Glomerular endothelial cell (primary cell): ENCODE measurements around the gene ARAP2. TPM values are rescaled to one million over a fixed set of nuclear protein-coding genes. Genes with fewer than 3 reads are reported as not detected.

Experiments used
- DNase-seq: peaks from one replicate; pipeline ENCODE4 v3.0.0-alpha.2; 2011; ENCODE audit warnings: low read depth, low spot score; ENCODE audit errors: extremely low read depth
- total RNA-seq: library from RNA; depleted of rRNA; stranded (reverse); fragments of >200 nt; gene quantifications from 2 replicates; pipeline ENCODE4 v1.2.3, GENCODE V29; 2015

Gene ARAP2
- total RNA-seq, 1 donor from 2014 or later = 1.4 TPM

DNA sequence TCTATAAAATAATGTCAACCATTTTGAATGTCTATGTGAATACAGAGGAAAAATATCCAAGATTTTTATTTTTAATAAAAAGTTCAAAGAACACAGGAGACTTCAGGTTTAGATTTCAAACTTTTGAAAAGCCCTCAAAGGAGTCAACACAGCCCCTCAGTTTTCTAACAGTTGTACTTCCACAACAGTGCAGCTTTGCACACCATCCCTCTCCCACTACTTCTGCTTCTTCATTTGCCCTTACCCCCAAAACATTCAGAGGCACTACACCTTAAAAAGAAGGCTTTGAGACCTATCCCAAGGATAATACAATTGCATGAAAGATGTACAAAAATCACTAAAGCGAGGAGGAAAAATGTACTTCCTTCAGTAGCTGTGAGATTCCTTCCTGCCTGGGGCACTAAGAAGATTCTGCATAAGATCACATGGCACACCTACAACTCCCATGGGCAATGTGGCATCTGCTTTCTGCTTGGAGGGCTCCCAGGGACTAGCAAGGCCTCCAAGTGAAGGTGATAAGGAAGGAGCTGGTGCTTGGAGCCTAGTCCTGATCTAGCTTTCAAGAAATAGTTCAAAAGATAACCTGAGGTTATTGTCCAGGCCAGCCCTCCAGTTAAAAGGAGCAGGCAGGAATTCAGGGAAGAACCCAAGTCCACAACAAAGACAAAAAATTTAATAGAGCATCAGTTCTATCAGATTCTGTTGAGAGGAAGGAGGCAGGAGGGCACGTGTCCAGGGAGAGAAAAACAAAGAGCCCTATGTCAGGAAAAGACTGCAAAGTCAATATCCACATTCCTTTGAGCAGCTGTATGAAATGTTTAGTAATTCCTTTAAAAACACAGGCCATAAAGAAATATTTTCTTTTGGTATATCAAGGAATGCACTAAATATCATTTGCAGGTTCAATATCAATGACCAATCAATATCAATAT, 19.1 kb downstream of the ARAP2 start:
- DNase-seq = no peak

DNA sequence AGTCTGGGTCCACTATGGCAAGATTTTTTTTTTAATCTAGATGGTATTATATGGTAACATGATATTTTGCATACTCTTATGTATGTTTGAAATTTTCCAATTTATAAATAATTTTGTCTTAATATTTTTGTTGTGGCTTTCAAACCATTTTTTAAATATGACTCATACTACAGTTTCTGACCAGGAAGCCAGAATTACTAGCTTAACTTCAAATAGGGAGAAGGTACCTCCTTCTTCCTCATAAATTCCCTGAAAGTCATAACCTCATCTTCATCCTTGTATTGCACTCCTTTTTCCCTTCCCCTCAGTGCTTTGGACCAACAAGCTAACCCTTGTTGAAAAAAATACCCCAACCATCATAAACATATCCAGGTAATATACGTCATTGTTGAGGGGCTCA, 21.6 kb downstream of the ARAP2 start:
- no peak for DNase-seq

DNA sequence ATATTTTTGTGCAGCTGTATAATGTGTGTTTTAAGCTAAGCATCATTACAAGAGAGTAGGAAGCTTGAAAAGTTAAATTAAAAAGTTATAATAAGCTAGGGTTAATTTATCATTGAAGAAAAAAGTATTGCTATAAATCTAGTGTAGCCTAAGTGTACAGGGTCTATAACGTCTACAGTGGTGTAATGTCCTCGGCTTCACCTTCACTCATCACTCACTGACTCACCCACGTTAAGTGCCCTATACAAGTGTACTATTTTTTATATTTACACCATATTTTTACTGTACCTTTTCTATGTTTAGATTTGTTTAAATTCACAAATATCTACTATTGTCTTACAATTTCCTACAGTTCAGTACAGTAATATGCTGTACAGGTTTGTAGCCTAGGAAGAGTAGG, 23.5 kb downstream of the ARAP2 start:
- DNase-seq = no peak

DNA sequence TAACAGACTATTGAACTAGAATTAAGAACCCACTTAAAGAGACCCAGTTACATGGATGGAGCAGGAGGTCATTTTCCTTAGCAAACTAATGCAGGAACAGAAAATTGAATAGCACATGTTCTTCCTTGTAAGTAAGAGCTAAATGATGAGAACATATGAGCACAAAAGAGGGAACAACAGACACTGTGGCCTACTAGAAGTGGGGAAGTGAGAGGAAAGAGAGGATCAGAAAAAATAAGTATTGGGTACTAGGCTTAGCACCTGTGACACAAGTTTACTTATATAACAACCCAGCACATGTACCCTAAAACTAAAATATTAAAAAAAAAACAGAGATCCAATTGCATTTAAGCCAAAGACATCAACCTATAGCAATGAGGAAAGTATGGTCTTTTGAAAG, 26.2 kb downstream of the ARAP2 start:
- DNase-seq = no peak

DNA sequence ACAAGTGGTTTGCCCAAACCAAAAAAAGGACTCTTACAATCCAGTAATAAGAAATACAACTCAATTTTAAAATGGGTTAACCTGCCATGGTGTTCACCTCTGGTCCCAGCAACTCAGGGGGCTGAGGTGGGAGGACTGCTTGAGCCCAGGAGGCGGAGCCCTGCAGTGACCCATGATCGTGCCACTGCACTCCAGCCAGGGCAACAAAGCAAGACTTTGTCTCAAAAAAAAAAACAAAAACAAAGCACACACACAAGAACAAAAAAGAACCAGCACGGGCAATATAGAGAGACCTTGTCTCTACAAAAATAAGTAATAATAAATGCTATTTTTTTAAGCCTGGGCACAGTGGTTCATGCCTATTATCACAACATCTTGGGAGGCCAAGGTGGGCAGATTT, 28.7 kb downstream of the ARAP2 start:
- DNase-seq = no peak

DNA sequence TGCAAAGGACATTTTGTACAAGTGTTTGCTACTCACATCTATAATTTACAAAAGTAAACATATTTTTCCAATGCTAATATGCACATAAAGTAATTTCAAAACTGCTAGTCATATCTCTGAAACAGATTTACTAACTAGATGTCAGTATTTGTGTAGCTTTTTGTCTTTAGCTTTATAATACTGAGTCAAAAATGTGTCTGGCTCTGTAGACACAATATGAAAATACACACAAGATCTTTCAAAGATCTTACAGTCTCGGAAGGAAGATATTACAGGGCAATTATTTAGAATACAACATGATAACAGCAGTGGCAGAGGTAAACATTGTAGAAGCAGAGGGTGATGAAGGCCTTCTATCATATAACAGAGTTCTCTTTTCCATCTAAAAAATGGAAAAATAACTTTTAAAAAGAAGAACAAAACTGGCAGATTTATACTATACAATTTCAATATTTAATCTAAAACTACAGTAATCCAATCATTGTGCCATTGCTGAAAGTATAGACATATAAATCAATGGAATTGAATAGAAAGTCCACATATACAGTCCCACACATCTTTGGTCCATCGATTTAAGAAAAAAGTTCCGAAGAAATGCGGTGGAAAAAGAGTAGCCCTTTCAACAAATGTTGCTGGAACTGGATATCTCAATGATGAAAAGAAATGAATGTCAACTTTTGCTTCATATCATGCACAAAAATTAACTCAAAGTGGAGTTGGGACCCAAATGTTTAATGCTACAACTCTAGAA, 29.4 kb downstream of the ARAP2 start:
- DNase-seq = no peak

DNA sequence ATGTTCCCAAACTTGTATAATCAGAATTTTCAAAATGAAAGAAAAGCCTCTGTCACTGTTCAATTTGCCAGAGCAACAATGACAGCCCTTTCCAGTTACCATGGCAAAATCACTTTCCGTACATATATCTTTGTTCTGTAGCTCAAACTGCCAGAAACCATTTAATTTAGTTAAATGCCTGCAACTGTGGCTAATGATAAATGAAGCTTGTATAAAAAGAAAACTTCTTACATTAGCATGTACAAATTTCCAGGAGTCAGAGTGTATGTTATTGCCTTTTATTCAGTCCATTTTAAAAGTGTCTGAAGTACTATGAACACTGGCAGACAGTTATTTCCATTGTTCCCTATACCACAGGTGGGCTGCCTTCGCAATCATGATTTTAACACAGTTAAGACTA, 30.3 kb downstream of the ARAP2 start:
- no peak for DNase-seq

DNA sequence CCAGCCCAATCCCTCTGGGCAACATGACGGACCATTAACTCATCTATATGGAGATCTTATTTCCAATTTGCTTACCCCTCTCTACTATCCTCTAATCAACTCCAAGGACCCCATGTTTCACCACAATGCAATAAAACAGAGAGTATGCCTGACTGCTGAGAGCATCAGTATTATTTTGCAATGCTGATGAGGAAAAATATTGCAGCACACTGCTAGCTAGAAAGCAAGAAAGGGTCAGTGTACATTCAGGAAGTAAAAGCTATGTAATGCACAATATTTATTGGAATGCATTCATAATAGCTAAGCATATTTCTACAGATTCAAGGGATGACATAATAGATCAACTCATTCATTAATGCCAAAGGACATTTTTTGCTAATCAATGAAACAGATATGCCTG, 33.2 kb downstream of the ARAP2 start:
- no peak for DNase-seq

DNA sequence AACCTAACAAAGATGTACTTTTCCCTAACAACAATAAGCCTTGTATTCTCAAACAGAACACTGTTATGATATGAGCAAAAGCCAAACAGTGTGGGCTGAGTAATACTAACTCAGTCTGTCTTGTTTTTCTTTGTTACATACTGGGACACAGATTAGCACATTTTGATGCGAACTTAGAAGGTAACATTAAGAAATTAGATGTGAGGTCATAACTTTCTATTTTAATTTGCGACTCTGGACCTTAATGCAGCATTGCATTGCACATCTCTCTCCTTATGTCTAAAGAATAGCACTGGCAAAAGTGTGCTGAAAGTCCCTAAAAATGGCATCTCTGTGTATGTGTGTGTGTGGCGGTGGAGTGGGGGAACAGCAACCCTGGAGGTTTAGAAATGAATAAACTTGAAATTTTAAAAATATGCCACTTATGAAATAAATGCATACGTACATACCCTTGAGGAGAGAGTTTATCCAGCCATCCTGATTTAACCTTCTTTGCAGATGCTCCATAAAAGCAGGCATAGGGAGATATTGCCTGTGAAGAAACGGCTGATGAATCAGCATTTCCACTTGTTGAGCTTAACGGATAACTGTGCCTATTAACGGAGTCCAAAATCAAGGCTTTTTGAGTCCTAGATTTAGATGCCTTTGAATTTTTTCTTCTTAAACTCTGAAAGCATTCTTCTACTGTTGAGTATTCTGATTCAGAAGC, 34.2 kb downstream of the ARAP2 start:
- no peak for DNase-seq

DNA sequence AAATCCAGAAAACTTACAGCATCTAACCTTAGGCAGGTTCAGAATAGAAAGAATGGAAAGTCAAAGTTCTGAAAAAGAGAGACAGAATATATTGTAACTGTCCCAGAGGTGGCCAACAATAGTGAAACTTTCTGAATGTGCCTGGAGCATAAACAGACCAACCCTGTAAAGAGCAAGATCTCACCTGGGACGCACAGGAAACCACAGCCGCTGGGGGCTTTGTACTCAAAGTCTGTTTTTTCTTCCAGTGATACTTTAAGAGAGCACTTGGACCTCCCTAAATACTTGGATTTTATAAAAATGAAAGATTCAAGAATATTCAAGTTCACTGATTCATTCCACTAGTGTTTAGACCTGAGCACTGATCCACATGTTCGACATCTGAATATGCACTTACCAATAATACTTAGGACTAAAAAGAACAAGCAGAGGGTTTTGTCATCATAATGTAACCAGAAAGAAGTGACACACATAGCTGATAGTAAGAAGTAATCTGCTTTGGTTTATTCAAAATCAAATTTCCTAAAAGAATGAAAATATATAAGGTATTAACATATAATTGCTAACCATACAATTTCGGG, 35.3 kb downstream of the ARAP2 start:
- DNase-seq = no peak

DNA sequence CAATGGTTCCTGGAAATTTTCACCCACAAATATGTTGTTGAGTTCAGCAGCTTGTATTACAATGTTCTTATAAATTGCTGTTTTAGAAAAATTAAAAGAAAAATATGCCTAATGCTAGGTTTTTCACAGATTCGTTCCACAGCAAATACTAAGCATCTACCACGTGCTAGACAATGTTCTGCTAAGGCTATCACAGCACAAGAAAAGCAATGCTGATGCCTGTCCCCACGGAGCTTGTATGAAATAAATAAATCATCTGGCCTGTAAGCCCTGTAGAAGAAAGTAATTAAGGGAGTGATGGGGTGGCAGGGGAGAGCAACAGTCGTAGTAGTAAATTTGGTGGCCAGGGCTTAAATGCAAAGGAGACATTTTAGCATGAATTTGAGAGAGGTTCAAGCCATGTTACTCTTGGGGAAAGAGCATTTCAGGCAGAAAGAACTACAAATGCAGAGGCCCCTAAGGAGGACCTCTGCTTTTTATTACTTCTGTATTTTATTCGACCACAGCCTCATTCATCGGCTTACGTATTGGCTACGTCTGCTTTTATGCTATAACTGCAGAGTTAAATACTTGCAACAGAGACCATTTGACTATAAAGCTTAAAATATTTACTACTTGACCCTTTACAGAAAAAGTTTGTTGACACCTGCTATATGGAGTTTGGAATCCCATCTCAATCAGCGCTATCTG, 36.3 kb downstream of the ARAP2 start:
- no peak for DNase-seq

DNA sequence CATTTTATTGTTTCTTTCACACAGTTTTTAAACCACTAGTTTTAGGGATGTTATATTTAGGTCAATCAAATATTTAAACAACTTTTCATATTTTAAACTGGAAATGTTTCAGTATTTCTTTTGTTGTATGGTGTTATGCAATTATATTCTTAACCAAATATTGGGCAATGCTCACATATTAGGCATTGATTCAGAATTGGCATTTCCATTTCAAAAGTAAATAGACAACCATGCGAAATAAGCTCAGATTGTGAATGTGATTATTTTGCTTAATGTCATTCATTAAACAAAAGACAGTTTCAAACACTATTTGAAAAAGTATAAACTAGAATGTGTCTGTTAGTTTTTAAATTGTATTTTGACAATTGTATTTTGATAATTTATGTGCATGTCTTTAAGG, 36.9 kb downstream of the ARAP2 start:
- no peak for DNase-seq

DNA sequence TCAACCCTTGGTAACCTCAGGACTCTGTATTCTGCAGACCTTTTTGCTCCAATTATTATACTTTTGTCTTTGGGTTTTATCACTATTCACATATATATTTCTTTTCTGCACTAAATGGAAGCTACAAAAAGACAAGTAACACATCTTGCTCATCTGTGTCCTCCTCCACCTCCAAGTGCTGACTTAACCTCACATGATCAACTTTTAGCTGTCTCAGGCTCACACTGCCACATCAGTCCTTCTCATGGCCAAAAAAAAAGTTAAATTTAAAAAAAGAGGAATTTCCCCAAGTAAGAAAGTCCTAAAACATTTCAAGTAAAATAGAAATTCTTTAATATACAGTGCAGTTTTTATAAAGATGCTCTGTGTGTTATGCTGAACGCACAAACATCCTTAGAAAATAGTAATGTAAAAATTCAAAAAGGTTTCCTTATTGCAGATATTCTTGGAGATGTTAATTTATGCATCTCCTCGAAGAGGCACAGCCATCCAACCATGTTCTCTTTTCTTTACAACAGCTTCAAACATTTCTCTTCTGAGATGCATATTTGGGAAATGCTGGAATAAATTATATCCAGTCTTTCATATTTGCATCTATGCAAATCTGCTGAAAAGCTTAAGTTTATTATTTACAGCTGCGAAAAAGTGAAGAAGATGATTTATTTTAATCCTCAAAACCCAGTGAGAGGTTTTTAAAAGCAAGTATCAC, 37.6 kb downstream of the ARAP2 start:
- DNase-seq = no peak

DNA sequence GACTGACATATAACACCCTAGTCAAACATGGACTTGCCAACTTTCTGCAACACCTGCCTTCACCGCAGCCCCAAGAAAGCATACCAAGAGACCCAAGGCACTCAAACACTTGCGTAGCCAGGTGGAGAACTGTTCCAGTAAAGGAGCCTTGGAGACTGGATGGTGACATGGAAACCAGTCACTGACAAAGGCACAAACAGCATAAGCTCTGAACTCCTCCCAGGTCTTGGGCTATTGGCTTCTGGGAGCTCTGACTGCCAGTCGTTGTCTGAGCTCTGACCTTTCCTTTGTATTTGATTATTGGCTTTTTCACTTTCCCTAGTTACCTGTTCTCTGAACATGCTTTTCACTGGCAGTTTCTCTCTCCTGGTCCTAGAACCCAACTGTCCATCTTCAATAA, 38.3 kb downstream of the ARAP2 start:
- DNase-seq = no peak

DNA sequence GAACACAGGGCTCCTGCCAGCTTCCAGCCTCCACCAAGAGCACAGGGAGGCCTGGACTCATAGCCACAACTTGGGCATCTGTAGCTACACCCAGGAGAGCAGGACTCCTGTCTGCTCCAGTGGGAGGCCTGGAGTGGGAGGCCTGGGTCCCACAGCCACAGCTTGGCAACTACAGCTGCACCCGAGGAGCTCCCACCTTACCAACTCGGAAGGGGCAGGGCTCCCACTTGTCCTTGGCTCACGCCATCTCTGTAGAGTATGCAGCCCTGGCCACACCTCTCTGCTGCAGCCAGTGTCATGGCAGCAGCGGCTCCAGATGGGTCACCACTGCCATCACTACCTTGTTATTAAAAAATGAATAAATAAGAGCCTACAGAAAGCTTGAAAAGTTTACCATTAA, 45.5 kb downstream of the ARAP2 start:
- no peak for DNase-seq

DNA sequence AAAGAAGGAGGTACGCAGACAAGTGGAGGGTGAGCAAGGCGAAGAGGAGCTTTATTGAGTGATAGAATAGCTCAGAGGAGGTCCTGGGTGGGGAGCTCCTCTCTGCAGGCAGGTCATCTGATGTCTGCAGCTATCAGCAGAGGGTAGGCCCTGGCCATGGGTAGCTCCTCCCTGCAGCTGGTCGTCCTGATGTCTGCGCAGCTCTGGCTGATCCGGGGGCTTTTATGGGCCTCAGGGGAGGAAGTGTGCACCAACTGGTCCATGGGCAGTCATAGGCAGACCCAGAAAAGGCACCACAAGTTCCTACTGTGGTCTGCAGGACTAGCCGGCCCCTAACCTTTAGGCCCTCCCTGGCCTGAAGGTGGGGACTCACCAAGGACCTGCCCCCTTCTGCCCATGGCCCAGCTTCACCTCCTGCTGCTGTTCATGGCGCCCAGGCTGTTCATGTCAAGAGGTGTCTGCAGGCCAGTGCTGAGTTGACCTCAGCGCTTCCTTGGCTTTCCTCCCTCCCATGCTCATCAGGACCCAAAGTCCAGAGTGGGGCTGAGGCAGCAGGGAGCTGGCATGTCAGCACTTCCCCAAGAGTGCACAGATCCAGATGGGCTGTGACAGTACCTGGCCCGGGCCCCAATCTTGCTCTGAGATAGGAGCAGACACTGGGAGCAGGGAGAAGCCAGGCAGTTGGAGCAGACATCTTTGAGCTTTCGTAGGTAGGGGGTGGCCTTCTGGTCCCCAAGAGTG, 46.1 kb downstream of the ARAP2 start:
- DNase-seq = no peak

DNA sequence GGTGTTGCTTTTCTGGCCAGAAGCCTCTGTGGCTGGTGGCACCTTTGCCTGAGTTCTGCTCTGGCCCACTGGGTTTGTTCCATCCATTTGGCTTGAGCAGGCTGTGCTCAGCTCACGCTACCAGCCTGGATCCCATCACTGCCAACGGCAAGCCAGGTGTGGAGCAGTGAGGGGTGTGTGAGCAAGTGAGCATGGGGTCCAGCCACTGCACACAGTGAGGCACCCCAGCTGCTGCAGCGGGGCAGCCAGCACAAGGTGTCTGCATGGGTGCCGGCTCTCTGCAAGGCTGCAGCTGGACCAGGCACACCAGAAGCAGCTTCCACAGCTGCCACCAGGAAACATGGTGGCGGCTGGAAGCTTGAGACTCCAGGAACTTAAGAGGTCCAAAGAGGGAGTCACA, 46.8 kb downstream of the ARAP2 start:
- no peak for DNase-seq

DNA sequence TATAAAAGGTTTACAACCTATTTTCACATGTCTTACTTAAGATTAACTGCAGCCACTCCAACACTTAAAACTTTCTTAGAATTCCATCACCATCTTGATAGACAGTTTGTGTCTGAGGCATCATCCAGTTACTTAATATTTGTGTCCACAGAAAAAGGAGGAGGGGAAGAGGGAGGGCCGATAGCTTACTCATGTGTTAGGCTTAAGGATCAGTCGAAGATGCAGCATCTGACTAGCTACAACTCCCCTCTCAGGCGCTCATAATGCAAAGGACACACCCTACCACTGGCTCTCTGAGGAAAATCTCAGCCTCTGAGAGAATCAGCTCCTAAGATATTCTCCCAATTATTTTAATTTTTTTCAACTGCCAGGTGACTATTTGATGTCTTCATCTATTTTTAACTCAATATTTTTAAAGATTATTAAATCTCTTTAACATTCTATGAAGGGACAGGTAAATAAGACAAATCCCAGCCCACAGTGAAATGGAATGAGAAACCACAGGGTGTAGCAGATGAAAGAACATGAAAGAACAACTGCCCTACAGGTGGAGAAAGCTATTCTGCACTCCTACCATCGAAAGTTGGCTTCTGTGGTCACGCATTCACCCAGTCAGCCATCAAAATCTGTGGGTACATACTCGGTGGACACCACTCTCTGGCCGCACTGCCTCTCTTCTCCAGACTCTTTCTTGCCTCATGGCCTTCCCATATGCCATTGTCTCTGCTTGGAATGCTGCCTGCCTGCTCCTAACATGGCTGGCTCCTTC, 48.0 kb downstream of the ARAP2 start:
- no peak for DNase-seq
